Measurements from ENCODE around the gene WNT2B.

WNT2B gene

GRCh38 chr1:112536561-112536960 is 27.8 kb downstream of the WNT2B start:
- no peak for TF ChIP-seq CTCF (IDR thresholded peaks at IDR 0.05)
- Histone ChIP-seq H3K79me2 (no peaks in the 10 kb centered on the region), H3K4me3 (ENCODE audit: low read depth, low read length) (no peak overlapping the region), H3K36me3 (ENCODE audit: control insufficient read depth, insufficient read depth, low read length) (no peaks in the 10 kb centered on the region), H3K9me3 (ENCODE audit: control insufficient read depth, low read length) (no peaks in the 10 kb centered on the region), H3K4me1 (no peaks in the 10 kb centered on the region), H3K27ac (no peak overlapping the region), H3K27me3 (ENCODE audit: control insufficient read depth, insufficient read depth, low read length) (no peaks in the 10 kb centered on the region), H3K9ac (no peak overlapping the region), H2AFZ (no peak overlapping the region), H3K4me2 (ENCODE audit: low read length) (no peak overlapping the region)

- Histone ChIP-seq H3K36me3 (ENCODE audit: control insufficient read depth, insufficient read depth, low read length) (no peaks in the 10 kb centered on the region), H3K4me2 (ENCODE audit: low read length) (no peak overlapping the region), H3K79me2 (no peaks in the 10 kb centered on the region), H3K27ac (no peak overlapping the region), H3K4me1 (no peaks in the 10 kb centered on the region), H3K4me3 (ENCODE audit: low read depth, low read length) (no peak overlapping the region), H3K9me3 (ENCODE audit: control insufficient read depth, low read length) (no peaks in the 10 kb centered on the region), H3K9ac (no peak overlapping the region), H2AFZ (no peak overlapping the region), H3K27me3 (ENCODE audit: control insufficient read depth, insufficient read depth, low read length) (no peaks in the 10 kb centered on the region)
- TF ChIP-seq CTCF (IDR thresholded peaks at IDR 0.05) = no peak
Observed at GRCh38 chr1:112537456-112537855, 28.7 kb downstream of the WNT2B start.

GRCh38 chr1:112538883-112539282 is 30.1 kb downstream of the WNT2B start:
- no peaks in the 10 kb centered on the region for H3K27me3 ChIP-seq (ENCODE audit: control insufficient read depth, insufficient read depth, low read length)
- no peak overlapping the region for H3K27ac ChIP-seq
- H3K9me3 ChIP-seq (ENCODE audit: control insufficient read depth, low read length) = no peaks in the 10 kb centered on the region
- H3K4me2 ChIP-seq (ENCODE audit: low read length) = no peak overlapping the region
- no peak overlapping the region for H2AFZ ChIP-seq
- H3K4me1 ChIP-seq = no peaks in the 10 kb centered on the region
- H3K36me3 ChIP-seq (ENCODE audit: control insufficient read depth, insufficient read depth, low read length) = no peaks in the 10 kb centered on the region
- H3K79me2 ChIP-seq = no peaks in the 10 kb centered on the region
- TF ChIP-seq CTCF (IDR thresholded peaks at IDR 0.05) = no peak
- no peak overlapping the region for H3K9ac ChIP-seq
- H3K4me3 ChIP-seq (ENCODE audit: low read depth, low read length) = no peak overlapping the region

- H3K4me2 ChIP-seq (ENCODE audit: low read length) = no peak overlapping the region
- H2AFZ ChIP-seq = no peak overlapping the region
- no peak overlapping the region for H3K27ac ChIP-seq
- no peaks in the 10 kb centered on the region for H3K4me1 ChIP-seq
- H3K9ac ChIP-seq = no peak overlapping the region
- H3K9me3 ChIP-seq (ENCODE audit: control insufficient read depth, low read length) = no peaks in the 10 kb centered on the region
- TF ChIP-seq CTCF (IDR thresholded peaks at IDR 0.05) = no peak
- no peaks in the 10 kb centered on the region for H3K36me3 ChIP-seq (ENCODE audit: control insufficient read depth, insufficient read depth, low read length)
- no peaks in the 10 kb centered on the region for H3K79me2 ChIP-seq
- H3K27me3 ChIP-seq (ENCODE audit: control insufficient read depth, insufficient read depth, low read length) = no peaks in the 10 kb centered on the region
- H3K4me3 ChIP-seq (ENCODE audit: low read depth, low read length) = no peak overlapping the region
Observed at GRCh38 chr1:112540226-112540794, 31.5 kb downstream of the WNT2B start.

- no peak for TF ChIP-seq CTCF (IDR thresholded peaks at IDR 0.05)
- H3K36me3 ChIP-seq (ENCODE audit: control insufficient read depth, insufficient read depth, low read length) = no peaks in the 10 kb centered on the region
- no peak overlapping the region for H3K4me3 ChIP-seq (ENCODE audit: low read depth, low read length)
- no peaks in the 10 kb centered on the region for H3K79me2 ChIP-seq
- no peak overlapping the region for H3K4me2 ChIP-seq (ENCODE audit: low read length)
- H3K9me3 ChIP-seq (ENCODE audit: control insufficient read depth, low read length) = no peaks in the 10 kb centered on the region
- H3K27ac ChIP-seq = no peak overlapping the region
- H3K27me3 ChIP-seq (ENCODE audit: control insufficient read depth, insufficient read depth, low read length) = no peaks in the 10 kb centered on the region
- H2AFZ ChIP-seq = no peak overlapping the region
- no peaks in the 10 kb centered on the region for H3K4me1 ChIP-seq
- H3K9ac ChIP-seq = no peak overlapping the region
Observed at GRCh38 chr1:112541299-112541698, 32.5 kb downstream of the WNT2B start.
